Measurements from ENCODE around the gene ASMTL.

DNA sequence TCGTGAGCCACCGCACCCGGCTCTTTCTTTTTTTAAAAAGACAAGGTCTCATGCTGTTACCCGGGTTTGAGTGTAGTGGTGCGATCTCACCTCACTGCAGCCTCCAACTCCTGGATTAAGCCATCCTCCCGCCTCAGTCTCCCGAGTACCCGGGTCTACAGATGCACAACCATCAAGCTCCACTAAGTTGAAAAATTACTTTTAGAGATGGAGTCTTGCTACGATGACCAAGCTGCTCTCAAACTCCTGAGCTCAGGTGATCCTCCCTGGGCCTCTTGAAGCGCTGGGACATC is 62.8 kb downstream of the ASMTL start:
- no peak for TF ChIP-seq POLR2A (IDR thresholded peaks at IDR 0.05)
- TF ChIP-seq, protein P1, sequence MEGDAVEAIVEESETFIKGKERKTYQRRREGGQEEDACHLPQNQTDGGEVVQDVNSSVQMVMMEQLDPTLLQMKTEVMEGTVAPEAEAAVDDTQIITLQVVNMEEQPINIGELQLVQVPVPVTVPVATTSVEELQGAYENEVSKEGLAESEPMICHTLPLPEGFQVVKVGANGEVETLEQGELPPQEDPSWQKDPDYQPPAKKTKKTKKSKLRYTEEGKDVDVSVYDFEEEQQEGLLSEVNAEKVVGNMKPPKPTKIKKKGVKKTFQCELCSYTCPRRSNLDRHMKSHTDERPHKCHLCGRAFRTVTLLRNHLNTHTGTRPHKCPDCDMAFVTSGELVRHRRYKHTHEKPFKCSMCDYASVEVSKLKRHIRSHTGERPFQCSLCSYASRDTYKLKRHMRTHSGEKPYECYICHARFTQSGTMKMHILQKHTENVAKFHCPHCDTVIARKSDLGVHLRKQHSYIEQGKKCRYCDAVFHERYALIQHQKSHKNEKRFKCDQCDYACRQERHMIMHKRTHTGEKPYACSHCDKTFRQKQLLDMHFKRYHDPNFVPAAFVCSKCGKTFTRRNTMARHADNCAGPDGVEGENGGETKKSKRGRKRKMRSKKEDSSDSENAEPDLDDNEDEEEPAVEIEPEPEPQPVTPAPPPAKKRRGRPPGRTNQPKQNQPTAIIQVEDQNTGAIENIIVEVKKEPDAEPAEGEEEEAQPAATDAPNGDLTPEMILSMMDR (IDR thresholded peaks at IDR 0.05), result no peak

Data from right lobe of liver (tissue), 4 donors.